HuH-7.5 (cell line): ENCODE measurements around the gene KRTAP2-1.
"Not testable (repeated sequence)": the region's sequence is repeated elsewhere in the genome, so short reads cannot be mapped to it uniquely, and the experiment has no call there.

ENCODE experiments used
- DNase-seq: peaks from one replicate; pipeline ENCODE4 v3.0.0; 2011; ENCODE audit warnings: low spot score

Gene KRTAP2-1

GRCh38 chr17:41057547-41057946 lies 10.4 kb upstream of the KRTAP2-1 start:
- no peak for DNase-seq

- DNase-seq, result not testable (repeated sequence)
These were observed 8.0 kb upstream of the KRTAP2-1 start, which contains the start of gene KRTAP2-2 for GRCh38 chr17:41055130-41055529. TSS of gene KRTAP2-2 (minus strand) at chr17:41055230. CDS start at chr17:41055211, 19 bp downstream.

- not testable (repeated sequence) for DNase-seq
These were observed 7.4 kb upstream of the KRTAP2-1 start for GRCh38 chr17:41054556-41054955.

GRCh38 chr17:41054025-41054424 lies 6.9 kb upstream of the KRTAP2-1 start:
- DNase-seq, result no peak

GRCh38 chr17:41052566-41052965 lies 5.5 kb upstream of the KRTAP2-1 start:
- DNase-seq, result no peak

- no peak for DNase-seq
These were observed 2.0 kb upstream of the KRTAP2-1 start for GRCh38 chr17:41049110-41049509.

- no peak for DNase-seq
These were observed 1.3 kb upstream of the KRTAP2-1 start for GRCh38 chr17:41048441-41048840.

- DNase-seq, result no peak
These were observed 4.2 kb downstream of the KRTAP2-1 start for GRCh38 chr17:41042953-41043352.

- not testable (repeated sequence) for DNase-seq
These were observed 6.1 kb downstream of the KRTAP2-1 start, which contains the start of gene KRTAP1-1 for GRCh38 chr17:41040783-41041571. TSS of gene KRTAP1-1 (minus strand) at chr17:41041450. CDS start at chr17:41041397, 53 bp downstream.

GRCh38 chr17:41037853-41038350 lies 9.2 kb downstream of the KRTAP2-1 start:
- DNase-seq, result no peak

GRCh38 chr17:41034346-41034935 lies 12.7 kb downstream of the KRTAP2-1 start, which contains the start of gene KRTAP1-3:
TSS of gene KRTAP1-3 (minus strand) at chr17:41034874. CDS start at chr17:41034821, 53 bp downstream.
- not testable (repeated sequence) for DNase-seq

- no peak for DNase-seq
These were observed 17.4 kb downstream of the KRTAP2-1 start, which contains the start of gene KRTAP1-4 for GRCh38 chr17:41029633-41030245. TSS of gene KRTAP1-4 (minus strand) at chr17:41030195. CDS start at chr17:41030078, 117 bp downstream.

GRCh38 chr17:41026715-41027471 lies 20.2 kb downstream of the KRTAP2-1 start, which contains the start of gene KRTAP1-5:
TSS of gene KRTAP1-5 (minus strand) at chr17:41027208. CDS start at chr17:41027155, 53 bp downstream.
- no peak for DNase-seq

- DNase-seq, result no peak
These were observed 22.4 kb downstream of the KRTAP2-1 start for GRCh38 chr17:41024697-41025096.

- no peak for DNase-seq
These were observed 26.8 kb downstream of the KRTAP2-1 start for GRCh38 chr17:41020336-41020735.

GRCh38 chr17:41019415-41019814 lies 27.7 kb downstream of the KRTAP2-1 start:
- DNase-seq, result no peak

- no peak for DNase-seq
These were observed 28.6 kb downstream of the KRTAP2-1 start for GRCh38 chr17:41018541-41018940.

GRCh38 chr17:41016578-41017215 lies 30.4 kb downstream of the KRTAP2-1 start:
- no peak for DNase-seq

- DNase-seq, result no peak
These were observed 31.7 kb downstream of the KRTAP2-1 start for GRCh38 chr17:41015454-41015853.

GRCh38 chr17:41013606-41014005 lies 33.5 kb downstream of the KRTAP2-1 start:
- no peak for DNase-seq

- DNase-seq, result no peak
These were observed 33.9 kb downstream of the KRTAP2-1 start for GRCh38 chr17:41013181-41013580.
